Stomach (tissue), 9 donors: Measurements from ENCODE around the gene AIG1. TPM values are rescaled to one million over a fixed set of nuclear protein-coding genes. Genes with fewer than 3 reads are reported as not detected.
"Not testable (repeated sequence)": the region's sequence is repeated elsewhere in the genome, so short reads cannot be mapped to it uniquely, and the experiment has no call there.

Experiments
- DNase-seq, 2 donors: peaks; one replicate each; pipeline versions ENCODE4 v3.0.0 to v3.0.0-alpha.2; 2013 to 2019
- H3K27ac ChIP-seq, 5 donors: fragments of 200-600 bp in 4 of 5; sonication (generic) in 4 of 5; one replicate each; pipeline ENCODE4 v1.5.1; 2013 to 2019; ENCODE audit warnings: mild to moderate bottlenecking in 1 of 5, moderate library complexity in 1 of 5
- H3K27me3 ChIP-seq, 3 donors: fragments of 200-600 bp; sonication (generic); one replicate each; pipeline ENCODE4 v1.5.1; 2017 to 2019; ENCODE audit warnings: mixed run types in 1 of 3
- H3K36me3 ChIP-seq, 4 donors: fragments of 200-600 bp; sonication (generic); 1 replicate in 3 of 4; 2 replicates in 1 of 4; pipeline ENCODE4 v1.5.1; 2016 to 2019
- H3K4me1 ChIP-seq, 4 donors: fragments of 200-600 bp; sonication (generic); one replicate each; pipeline ENCODE4 v1.5.1; 2016 to 2019
- H3K4me3 ChIP-seq, 4 donors: fragments of 200-600 bp; sonication (generic) in 3 of 4; one replicate each; pipeline ENCODE4 v1.5.1; 2016 to 2019; ENCODE audit warnings: mild to moderate bottlenecking in 1 of 4
- H3K9me3 ChIP-seq, 4 donors: fragments of 200-600 bp; sonication (generic); one replicate each; pipeline ENCODE4 v1.5.1; 2016 to 2019
- EP300 ChIP-seq: sonication (generic); formaldehyde crosslinking; IDR thresholded peaks from one replicate; pipeline ENCODE4 v1.6.1; 2017; ENCODE audit warnings: antibody characterized with exemption
- POLR2A ChIP-seq, 4 donors: fragments of 450-650 bp; IDR thresholded peaks; one replicate each; pipeline ENCODE4 v1.6.1; 2016; ENCODE audit warnings: antibody characterized with exemption in 4 of 4, control low read depth in 2 of 4, mild to moderate bottlenecking in 1 of 4, moderate library complexity in 1 of 4
- POLR2AphosphoS5 ChIP-seq, 3 donors: sonication (generic); formaldehyde crosslinking; IDR thresholded peaks; one replicate each; pipeline ENCODE4 v1.6.1; 2016; ENCODE audit warnings: antibody characterized with exemption in 3 of 3
- WGBS, 5 donors: extraction: QIAGEN DNeasy Blood & Tissue Kit in 3 of 5; methylation state at CpG; one replicate each; pipeline versions ENCODE4 v1.1.5 to v1.1.7; 2013 to 2018; 5-methylcytosine and 5-hydroxymethylcytosine counted together
- intact Hi-C: fragments of 100-400 bp; cut with DNase I; formaldehyde crosslinking; loops from one replicate; pipeline ENCODE4 v1.15.1; 2023; ENCODE audit warnings: low total_unique reads
- polyA plus RNA-seq, 3 donors: library from polyadenylated mRNA; stranded (reverse); fragments of 200-250 nt; gene quantifications; one replicate each; pipeline ENCODE4 v1.2.3, GENCODE V29; 2013
- total RNA-seq, 5 donors: library from RNA; depleted of rRNA; stranded (reverse); fragments of >200 nt; gene quantifications; one replicate each; pipeline versions ENCODE4 v1.1.0 to v1.2.3, GENCODE V29; 2014 to 2016
- TF ChIP-seq, protein P1 (sequence below), 7 experiments: fragments of 450-650 bp in 4 of 7; fragments of 200-600 bp in 3 of 7; sonication (generic) in 3 of 7; IDR thresholded peaks; one replicate each; pipeline ENCODE4 v1.5.1; 2016 to 2019; ENCODE audit warnings: antibody characterized with exemption in 7 of 7, control low read depth in 2 of 7, mild to moderate bottlenecking in 1 of 7
- donor health status: healthy with polysubstance abuse.
- donor health status: Bipolar disorder and iron deficiency.
- donor health status: healthy.

The AIG1 gene
- total and polyA plus RNA-seq, 8 donors, result 10.8 to 220 (median 29.7) TPM; not detected in 1

DNA sequence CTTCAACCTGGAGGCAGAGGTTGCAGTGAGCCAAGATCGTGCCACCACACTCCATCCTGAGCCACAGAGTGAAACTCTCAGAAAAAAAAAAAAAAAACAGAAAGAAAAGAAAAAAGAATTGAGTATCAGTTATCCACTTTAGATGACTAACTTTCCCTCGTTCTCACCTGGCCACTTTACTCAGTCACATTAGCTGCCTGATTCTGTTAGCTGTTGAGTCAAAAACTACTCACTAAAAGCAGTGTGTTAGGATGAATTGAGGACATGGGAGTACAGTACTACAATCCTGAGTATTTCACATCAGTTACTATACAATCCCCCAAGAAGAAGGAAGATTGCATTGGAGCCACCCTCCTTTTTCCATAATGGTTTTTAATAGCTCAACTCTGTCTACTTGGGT lies 275.2 kb downstream of the AIG1 start:
- H3K9me3 ChIP-seq, result no peaks in the 10 kb centered on the region
- intact Hi-C loops, result no loop called here
- no peaks in the 10 kb centered on the region for H3K4me1 ChIP-seq
- WGBS, 5 donors, result 79 to 97% (median 94%) methylated on average over 2 of the region's 2 CpGs
- no peaks in the 10 kb centered on the region for H3K27me3 ChIP-seq
- TF ChIP-seq, protein P1, sequence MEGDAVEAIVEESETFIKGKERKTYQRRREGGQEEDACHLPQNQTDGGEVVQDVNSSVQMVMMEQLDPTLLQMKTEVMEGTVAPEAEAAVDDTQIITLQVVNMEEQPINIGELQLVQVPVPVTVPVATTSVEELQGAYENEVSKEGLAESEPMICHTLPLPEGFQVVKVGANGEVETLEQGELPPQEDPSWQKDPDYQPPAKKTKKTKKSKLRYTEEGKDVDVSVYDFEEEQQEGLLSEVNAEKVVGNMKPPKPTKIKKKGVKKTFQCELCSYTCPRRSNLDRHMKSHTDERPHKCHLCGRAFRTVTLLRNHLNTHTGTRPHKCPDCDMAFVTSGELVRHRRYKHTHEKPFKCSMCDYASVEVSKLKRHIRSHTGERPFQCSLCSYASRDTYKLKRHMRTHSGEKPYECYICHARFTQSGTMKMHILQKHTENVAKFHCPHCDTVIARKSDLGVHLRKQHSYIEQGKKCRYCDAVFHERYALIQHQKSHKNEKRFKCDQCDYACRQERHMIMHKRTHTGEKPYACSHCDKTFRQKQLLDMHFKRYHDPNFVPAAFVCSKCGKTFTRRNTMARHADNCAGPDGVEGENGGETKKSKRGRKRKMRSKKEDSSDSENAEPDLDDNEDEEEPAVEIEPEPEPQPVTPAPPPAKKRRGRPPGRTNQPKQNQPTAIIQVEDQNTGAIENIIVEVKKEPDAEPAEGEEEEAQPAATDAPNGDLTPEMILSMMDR (IDR thresholded peaks at IDR 0.05), result no peak
- no peak for TF ChIP-seq POLR2AphosphoS5 (IDR thresholded peaks at IDR 0.05)
- H3K4me3 ChIP-seq, result no peak overlapping the region
- DNase-seq, result no peak
- H3K27ac ChIP-seq, result no peak overlapping the region
- peaks cover 0 to 11% (median 5%) of the 10 kb centered on the region in 4 donors for H3K36me3 ChIP-seq

DNA sequence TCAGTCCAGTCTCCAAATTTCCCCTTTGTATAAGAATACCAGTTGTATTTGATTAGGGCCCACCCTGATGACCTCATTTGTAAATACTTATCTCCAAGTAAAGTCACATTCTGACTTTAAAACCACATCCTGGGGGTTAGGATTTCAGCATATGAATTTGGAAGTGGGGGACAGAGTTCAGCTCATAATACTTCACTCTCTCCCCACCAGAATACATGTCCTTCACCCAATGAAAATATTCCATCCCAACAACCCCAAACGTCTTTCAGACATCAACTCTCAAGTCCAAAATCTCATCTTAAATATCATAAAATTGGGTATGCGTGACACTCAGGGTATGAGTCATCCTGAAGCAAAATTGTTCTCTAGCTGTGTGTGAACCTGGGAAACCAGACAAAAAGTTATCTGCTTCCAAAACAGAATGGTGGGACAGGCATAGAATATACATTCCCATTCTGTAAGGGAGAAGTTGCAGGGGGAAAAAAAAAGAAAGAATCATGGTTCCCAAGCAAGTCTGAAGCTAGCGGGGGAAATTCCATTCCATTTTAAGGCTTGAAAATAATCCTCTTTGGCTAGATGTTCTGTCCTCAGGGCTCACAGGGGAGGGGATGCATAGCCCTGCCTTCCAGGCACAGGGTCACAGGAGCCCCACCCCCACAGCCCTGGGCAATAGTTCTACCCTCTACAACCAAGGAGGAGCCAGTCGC lies 275.9 kb downstream of the AIG1 start:
- TF ChIP-seq, protein P1 (IDR thresholded peaks at IDR 0.05), result no peak
- TF ChIP-seq EP300, result no peak
- TF ChIP-seq POLR2AphosphoS5 (IDR thresholded peaks at IDR 0.05), result no peak
- no peak for TF ChIP-seq POLR2A (IDR thresholded peaks at IDR 0.05)
- Histone ChIP-seq H3K27ac (no peak overlapping the region), H3K4me1 (no peaks in the 10 kb centered on the region), H3K9me3 (no peaks in the 10 kb centered on the region), H3K4me3 (no peak overlapping the region), H3K27me3 (no peaks in the 10 kb centered on the region), H3K36me3 (peaks cover 0 to 15% (median 5%) of the 10 kb centered on the region in 4 donors)
- DNase-seq, result no peak
- 90 to 94% (median 93%) methylated on average over 4 of the region's 4 CpGs for WGBS, 5 donors
- intact Hi-C loops, result no loop called here

DNA sequence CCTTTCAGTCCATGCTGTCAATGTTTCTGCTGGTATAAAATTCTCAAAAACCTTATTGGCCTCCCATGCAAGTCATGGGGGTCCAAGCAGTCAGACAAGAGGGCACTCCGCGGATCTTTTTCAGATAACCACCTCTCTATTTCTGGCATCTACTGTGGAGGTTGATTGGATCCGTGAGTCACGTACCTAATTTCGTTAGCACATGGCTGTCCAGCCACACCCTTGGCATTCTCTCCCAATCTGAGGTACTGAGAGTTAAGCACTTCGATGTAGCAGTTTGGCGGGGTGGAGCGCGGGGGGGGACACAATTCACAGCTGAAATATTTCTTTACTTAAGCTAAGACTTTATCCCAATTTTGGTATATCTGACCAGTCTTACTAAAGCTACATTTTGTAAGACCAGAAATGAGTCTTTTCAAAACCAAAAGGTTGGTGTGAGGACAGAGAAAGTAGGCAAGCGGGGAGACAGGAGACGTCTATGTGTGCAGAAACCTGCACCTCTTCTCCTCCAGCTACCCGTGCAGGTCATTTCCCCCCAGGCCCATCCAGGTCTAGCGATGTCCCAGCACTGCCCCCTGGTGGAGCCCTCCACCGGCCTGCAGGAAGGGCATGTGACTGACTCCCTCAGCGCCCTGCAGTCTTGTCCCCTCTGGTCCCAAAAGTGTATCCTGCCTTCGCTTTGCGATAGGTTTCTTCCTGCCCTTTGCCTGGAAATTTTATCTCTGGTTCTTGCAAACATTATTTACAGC lies 276.7 kb downstream of the AIG1 start:
- TF ChIP-seq POLR2AphosphoS5 (IDR thresholded peaks at IDR 0.05), result no peak
- no peak for TF ChIP-seq EP300
- TF ChIP-seq POLR2A (IDR thresholded peaks at IDR 0.05), result no peak
- TF ChIP-seq, protein P1 (IDR thresholded peaks at IDR 0.05), result peak in 3 of 7 experiments; percentile 7 to 25 (median 10)
- H3K4me3 ChIP-seq, result no peak overlapping the region
- intact Hi-C loops, result no loop called here
- H3K4me1 ChIP-seq, result no peaks in the 10 kb centered on the region
- no peak overlapping the region for H3K27ac ChIP-seq
- H3K36me3 ChIP-seq, result peaks cover 0 to 15% (median 5%) of the 10 kb centered on the region in 4 donors
- WGBS, 5 donors, result 81 to 88% (median 86%) methylated on average over 17 of the region's 17 CpGs
- no peaks in the 10 kb centered on the region for H3K9me3 ChIP-seq
- H3K27me3 ChIP-seq, result no peaks in the 10 kb centered on the region
- peak; percentile 30 to 50 for DNase-seq

DNA sequence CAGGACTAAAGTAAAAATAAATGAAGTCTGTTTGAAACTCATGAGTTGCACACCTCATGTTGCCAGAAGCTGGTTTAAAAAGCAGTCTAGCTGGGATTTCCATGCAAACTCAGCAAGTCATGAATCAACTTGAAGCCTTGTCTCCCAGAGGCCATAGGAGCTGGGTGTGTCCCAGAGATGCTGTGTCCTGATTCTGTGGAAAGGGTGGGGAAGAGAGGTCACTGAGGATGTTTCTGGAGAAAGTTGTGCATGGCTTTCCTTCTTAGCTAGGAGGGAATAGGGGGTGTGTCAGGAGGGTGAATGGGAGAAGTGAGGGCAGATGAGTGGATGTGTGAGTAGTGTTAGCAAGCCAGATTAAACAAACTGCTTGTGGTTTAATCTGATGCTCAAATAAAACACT lies 278.5 kb downstream of the AIG1 start:
- Histone ChIP-seq H3K27me3 (no peaks in the 10 kb centered on the region), H3K9me3 (no peaks in the 10 kb centered on the region), H3K4me3 (no peak overlapping the region), H3K27ac (no peak overlapping the region), H3K36me3 (peaks cover 0 to 5% (median under 1%) of the 10 kb centered on the region in 4 donors), H3K4me1 (no peaks in the 10 kb centered on the region)
- intact Hi-C loops, result no loop called here
- no peak for TF ChIP-seq POLR2AphosphoS5 (IDR thresholded peaks at IDR 0.05)
- no peak for TF ChIP-seq EP300
- TF ChIP-seq POLR2A (IDR thresholded peaks at IDR 0.05), result no peak
- TF ChIP-seq, protein P1 (IDR thresholded peaks at IDR 0.05), result no peak
- DNase-seq, result no peak

DNA sequence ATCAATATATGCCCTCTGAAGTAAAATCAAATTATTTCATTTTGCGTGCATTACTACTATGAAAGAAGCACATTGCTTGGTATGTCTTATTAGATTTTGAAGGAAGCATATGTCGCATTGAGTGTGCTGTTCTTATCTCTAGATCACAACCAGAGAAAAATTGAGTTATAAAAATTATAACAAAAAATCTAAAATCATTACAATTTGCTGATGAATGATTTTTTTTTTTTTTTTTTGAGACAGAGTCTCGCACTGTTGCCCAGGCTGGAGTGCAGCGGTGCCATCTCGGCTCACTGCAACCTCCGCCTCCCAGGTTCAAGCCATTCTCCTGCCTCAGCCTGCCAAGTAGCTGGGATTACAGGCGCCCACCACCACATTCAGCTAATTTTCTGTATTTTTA lies 284.8 kb downstream of the AIG1 start:
- 90 to 98% (median 96%) methylated on average over 7 of the region's 7 CpGs for WGBS, 5 donors

More for the DNA sequence above, 284.8 kb downstream of the AIG1 start:
- intact Hi-C loops, H3K9me3 ChIP-seq, H3K27ac ChIP-seq, DNase-seq, H3K36me3 ChIP-seq, H3K4me1 ChIP-seq, H3K27me3 ChIP-seq, H3K4me3 ChIP-seq: not testable (repeated sequence)
